ENCODE measurements around the gene CD1C.

DNA sequence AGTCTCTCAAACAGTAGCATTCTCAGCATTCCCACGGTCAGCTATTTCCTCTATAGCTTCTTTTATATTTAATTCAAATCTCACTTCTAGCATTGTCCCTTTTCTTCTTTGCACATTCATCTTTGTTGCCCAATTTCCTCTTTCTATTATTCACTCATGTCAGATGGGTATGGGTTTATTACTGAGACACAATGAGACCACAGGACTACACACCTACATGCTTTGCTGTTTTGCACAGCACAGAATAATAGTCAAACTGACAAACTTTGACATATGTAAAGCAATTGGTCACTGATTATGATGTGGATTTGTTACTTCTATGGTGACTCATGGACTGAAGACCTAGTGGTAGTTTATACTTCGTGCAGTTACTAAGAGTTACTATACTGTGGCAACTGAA, 5.8 kb upstream of the CD1C start:
- TF ChIP-seq EZH2phosphoT487 (IDR thresholded peaks at IDR 0.05; ENCODE audit: borderline replicate concordance) = no peak
- TF ChIP-seq, protein P1, sequence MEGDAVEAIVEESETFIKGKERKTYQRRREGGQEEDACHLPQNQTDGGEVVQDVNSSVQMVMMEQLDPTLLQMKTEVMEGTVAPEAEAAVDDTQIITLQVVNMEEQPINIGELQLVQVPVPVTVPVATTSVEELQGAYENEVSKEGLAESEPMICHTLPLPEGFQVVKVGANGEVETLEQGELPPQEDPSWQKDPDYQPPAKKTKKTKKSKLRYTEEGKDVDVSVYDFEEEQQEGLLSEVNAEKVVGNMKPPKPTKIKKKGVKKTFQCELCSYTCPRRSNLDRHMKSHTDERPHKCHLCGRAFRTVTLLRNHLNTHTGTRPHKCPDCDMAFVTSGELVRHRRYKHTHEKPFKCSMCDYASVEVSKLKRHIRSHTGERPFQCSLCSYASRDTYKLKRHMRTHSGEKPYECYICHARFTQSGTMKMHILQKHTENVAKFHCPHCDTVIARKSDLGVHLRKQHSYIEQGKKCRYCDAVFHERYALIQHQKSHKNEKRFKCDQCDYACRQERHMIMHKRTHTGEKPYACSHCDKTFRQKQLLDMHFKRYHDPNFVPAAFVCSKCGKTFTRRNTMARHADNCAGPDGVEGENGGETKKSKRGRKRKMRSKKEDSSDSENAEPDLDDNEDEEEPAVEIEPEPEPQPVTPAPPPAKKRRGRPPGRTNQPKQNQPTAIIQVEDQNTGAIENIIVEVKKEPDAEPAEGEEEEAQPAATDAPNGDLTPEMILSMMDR (conservative IDR thresholded peaks at IDR 0.05; ENCODE audit: low read length) = no peak

All from Loucy (cell line).